ENCODE results near the gene MUL1.
A peak's percentile ranks its signal among the peaks of the same experiment; 100 is the strongest.
"Not testable (repeated sequence)": the region's sequence is repeated elsewhere in the genome, so short reads cannot be mapped to it uniquely, and the experiment has no call there.

The MUL1 gene, protein sequence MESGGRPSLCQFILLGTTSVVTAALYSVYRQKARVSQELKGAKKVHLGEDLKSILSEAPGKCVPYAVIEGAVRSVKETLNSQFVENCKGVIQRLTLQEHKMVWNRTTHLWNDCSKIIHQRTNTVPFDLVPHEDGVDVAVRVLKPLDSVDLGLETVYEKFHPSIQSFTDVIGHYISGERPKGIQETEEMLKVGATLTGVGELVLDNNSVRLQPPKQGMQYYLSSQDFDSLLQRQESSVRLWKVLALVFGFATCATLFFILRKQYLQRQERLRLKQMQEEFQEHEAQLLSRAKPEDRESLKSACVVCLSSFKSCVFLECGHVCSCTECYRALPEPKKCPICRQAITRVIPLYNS

DNA sequence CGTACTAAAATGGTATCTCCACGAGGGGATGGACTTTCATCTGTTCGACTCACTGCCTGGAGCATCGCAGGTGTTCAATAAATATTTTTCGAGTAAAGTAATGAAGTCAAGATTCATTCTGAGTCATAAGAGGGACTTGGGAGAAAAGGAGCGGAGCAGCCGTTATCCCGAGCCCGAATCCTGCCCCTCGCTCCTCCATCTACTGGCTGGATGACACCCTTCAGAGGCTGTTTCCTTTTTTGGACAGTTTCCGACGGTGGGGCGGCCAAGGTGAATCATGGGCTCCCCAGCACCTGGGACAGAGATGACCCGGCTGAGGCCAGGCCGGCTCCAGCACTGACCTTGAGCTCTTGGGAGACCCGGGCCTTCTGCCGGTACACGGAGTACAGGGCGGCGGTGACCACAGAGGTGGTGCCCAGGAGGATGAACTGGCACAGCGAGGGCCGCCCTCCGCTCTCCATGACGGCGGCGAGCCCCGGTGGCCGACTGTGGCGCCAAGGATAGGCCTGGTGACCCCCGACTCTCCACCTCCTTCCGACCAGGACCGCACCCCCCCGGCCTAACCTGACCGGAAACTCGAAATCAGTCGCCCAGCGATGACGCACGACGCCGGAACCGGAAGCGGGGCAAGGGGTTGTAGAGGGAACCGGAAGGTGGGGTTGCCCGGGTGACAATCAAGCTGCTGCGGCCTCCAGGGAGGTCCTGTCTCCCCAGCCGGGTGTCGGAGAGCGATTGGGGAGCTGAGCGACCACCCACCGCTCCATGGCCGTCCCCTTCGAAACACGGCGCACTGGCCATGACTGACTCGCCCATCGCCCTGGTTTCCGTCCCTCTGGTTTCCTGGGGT is at the start of gene MUL1:
Gene MUL1, minus strand, starts transcription at position 588 of the 847 bp plus-strand sequence. Its CDS starts 127 bp downstream, at position 461.
- peak; percentile 97 for DNase-seq

DNA sequence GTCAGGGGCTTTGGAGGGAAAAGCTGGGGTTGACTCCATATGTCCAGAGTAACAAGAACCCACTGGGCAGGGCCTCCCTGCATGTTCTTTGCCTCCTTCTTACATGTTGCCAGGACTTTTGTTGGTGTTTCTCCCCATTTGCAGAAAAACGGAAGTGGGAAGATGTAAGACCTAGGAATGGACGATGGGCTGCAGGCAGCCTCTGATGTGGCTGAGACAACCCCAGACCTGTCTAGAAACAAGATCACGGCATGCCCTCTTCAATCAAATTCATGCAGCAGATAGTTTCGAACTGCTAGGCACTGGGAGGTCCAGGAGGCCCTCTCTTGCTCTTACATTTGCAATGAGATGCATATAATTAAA is 47.8 kb upstream of the MUL1 start:
- no peak for DNase-seq

DNA sequence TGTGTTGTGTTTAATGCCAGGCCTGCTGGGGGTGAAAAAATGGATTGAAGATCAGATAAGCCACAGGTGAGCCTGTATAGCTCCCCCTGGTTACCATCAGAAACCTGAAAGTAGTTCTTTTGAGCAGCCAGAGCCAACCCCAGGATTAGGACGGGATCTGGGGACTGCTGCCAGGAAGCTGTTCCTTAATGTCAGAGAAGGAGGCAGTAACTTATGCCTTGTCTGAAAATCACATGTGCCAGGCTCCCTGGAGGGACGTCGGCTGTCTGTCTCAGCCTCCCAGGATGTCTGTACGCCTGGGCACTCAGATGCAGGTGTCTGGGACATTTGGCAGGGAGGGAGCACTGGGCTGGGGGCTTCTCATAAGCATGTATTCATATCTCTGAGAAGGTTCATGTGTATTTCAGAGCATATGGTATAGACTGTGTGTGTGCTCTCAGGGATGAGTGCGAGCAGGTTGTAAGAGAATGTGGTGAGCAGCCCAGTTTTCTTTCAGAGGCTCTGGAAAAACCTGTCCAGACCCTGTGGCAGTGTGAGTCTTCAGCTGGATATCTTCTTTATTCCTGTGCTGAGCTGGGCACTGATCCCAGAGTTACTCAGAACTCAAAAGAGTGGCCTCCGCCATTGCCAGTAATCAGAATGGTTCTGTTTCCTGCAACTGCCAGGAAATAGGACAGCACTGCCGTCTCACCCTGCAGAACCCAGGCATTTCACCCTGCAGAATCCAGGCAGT is 47.2 kb upstream of the MUL1 start:
- DNase-seq = no peak

DNA sequence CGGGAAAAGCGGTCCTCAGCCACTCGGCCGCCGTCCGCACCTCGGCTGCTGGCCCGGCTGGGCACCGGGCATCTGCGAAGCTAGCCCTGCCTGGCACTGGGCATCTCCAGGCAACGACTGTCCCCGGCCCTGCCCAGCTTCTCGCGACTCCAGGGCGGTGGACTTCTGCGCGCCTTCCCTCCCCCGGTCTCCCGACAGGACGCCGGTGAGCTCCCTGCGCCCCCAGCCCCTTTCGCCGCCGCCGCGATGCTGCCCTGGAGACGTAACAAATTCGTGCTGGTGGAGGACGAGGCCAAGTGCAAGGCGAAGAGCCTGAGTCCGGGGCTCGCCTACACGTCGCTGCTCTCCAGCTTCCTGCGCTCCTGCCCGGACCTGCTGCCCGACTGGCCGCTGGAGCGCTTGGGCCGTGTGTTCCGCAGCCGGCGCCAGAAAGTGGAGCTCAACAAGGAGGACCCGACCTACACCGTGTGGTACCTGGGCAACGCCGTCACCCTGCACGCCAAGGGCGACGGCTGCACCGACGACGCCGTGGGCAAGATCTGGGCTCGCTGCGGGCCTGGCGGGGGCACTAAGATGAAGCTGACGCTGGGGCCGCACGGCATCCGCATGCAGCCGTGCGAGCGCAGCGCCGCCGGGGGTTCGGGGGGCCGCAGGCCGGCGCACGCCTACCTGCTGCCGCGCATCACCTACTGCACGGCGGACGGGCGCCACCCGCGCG is 44.9 kb upstream of the MUL1 start:
- no peak for DNase-seq

DNA sequence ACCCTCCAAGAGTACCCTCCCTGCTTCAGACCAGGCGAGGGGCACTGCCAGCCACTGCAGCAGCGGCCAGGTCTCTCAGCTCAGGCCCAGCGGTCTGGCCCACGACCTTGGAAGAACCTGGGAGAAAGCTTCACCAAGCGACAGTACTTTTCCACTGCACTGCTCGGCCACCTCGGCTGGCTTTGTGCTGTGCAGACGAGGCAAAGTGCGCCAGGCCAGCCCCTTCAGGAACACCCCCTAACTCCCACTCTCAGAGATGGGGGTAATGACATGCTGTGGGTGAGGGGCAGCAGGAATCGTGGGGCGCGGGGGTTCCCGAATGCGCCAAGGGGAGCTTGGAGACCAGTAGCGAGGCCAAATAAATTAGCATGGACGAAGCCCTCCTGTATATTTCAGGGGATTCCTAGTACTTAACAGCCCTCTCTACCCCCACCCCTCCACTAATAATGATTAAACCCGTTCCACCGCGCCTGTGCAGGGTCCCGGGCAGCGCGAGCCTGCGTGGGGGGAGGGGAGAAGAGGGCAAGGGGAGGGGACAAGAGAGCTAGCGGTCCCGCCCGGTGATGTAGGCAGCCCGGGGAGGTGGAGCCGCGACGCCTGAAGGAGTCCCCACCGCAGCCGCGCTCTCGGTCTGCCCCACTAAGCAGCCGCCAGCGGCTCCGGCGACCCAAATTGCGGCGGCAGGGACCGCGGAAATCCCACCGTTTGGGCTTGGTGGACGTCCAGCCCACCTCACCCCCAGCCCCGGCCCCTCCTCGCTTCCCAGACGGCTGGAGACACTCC is 44.2 kb upstream of the MUL1 start, which contains the start of gene FAM43B:
Gene FAM43B, plus strand, starts transcription at position 629 of the 783 bp plus-strand sequence. CDS start 401 bp downstream, outside the sequence.
- DNase-seq = peak; percentile 91

DNA sequence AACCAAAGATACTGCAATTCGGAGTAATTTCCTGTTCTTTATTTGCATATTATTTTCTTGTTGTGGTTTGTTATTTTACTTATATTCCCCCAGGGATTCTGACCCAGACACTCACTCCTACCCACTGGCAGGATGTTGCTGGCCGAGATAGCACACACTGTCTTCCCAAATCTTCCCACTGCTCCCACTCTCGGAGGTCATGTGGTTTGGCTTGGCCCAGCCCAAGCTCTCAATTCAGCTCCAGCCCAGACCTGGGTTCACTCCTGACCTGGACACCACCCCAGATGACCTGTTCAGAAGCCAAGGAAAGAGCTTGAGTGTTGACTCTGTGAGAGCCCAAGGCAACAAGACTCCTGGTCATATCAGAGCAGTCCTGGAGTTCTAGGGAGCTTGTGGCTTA is 43.2 kb upstream of the MUL1 start:
- no peak for DNase-seq

DNA sequence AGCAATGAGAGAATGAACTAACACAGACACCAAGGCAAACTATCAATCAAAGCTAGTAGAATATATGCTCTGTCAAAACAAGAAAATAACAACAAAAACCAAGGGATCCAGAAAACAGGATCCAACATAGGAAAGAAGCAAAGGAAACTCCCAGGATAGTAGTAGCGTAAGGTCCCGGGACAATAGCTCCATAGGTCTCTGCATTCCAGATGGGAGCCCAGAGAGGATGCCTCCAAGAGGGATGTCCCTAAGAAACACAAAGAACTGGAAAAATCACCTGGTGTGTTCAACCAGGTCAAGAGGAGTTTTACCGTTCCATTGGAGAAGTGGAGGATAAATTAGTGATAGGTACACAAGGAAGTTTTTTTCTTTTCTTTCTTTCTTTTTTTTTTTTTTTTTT is 38.7 kb upstream of the MUL1 start:
- no peak for DNase-seq

DNA sequence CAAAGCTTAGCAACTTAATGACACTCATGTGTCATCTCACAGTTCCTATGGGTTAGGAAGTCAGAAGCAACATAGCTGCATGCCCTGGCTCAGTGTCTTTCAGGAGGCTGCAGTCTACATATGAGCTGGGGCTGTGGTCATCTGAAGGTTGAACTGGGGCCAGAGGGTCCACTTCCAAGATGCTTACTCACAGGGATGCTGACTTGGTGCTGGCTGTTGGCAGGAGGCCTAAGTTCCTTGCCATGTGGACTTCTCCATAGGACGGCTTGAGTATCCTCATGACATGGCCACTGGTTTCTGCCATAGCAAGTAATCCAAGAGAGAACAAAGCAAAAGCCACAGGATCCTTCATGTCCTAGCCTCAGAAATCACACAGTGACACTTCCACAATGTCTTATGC is 32.3 kb upstream of the MUL1 start:
- no peak for DNase-seq

DNA sequence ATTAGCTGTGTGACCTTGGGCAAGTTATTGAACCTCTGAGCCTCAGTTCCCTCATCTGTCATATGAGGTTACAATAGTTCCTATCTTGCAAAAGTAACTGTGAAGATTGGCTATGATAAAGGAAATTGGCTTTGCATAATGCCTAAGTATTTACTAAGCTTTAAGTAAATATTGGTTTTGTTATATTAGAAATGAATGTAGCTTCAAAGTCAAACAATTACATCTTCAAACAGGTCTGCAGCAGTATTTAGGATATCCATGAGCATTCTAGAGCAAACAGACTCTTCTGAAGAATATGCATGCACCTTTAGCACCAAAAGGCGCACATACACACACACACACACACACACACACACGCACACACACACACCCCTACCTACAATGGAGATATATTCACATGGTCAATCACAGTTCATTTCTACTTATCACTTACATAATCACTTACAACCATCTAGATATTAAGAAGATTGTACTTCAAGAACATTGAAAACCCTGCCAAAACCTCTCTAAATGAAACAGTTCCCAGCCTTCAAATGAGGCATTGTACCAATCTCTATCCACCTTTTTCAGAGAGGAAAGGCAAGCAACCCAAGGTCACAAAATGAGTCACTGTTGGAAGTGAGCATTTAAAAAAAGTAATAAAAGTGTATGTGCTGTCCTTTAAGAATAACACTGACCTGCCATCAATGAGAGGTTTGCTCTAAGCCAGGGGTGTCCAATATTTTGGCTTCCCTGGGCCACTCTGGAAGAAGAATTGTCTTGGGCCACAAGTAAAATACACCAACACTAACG is 31.0 kb upstream of the MUL1 start:
- DNase-seq = no peak

DNA sequence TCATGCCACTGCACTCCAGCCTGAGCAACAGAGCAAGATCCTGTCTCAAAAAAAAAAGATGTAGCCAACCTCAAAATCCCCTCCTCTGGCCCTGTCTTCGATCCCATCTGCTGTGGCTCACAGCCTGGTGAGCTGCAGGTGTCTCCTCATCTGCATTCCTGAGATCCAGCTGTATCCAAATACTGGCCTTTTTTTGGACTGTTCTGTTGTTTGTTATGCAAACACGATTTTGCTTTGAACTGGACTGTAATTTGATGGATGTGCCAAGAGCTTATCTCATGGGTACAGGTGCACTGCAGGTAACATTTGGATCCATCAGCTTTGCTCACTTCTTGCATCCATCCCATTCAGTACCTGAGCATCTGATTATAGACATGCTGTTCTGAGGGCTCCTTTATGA is 30.3 kb upstream of the MUL1 start:
- no peak for DNase-seq

DNA sequence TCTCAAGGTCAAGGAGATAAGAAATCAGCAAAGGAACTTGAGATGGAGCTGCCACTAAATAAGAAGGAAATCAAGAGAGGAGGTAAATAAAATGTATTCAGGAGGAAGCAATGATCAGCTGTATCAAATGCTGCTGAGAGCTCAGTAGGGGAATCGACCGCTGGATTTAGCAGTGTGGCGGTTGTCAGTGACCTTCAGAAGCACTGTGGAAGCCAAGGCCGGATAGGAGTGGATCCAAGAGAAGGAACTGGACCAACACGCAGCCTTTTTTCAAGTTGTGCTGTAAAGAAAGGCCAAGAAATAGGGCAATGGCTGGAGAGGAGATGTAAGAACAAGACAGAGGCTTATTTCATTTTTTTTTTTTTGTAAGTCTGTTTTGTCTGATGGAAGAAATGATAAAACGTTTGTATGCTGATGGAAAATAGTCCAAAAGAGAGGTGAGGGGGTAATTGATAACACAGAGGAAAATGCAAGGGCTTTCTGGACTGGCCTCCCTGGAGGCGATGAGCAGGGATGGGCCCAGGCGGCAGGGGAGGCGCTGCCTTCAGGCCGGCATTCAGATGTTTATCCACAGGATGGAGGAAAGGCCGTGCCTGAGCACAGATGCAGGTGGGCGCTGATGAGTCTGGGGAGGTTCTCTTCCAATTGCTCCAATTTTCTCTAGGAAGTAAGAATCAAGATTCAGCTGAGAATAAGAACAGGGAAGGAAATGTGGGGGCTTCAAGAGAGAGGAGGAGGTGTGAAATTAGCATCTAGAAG is 26.9 kb upstream of the MUL1 start:
- no peak for DNase-seq

DNA sequence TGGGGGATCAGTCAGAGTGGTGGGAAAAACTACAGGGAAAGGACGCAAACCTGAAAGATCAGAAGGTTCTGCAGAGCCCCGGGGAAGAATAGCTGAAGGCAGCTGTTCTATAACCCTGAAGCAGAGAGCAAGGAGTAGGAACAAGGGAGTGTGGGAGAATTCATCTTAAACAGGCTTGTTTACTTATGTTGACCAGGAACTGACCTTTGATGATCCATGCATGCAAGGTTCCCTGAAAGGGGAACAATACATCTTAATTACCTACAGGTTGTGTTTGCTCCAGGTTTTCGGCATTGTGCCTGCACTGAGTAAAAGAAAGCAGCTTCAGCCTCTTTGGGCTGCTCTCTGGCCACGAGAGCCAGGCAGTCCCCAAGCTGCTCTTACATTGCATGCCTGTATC is 25.7 kb upstream of the MUL1 start:
- DNase-seq = no peak

DNA sequence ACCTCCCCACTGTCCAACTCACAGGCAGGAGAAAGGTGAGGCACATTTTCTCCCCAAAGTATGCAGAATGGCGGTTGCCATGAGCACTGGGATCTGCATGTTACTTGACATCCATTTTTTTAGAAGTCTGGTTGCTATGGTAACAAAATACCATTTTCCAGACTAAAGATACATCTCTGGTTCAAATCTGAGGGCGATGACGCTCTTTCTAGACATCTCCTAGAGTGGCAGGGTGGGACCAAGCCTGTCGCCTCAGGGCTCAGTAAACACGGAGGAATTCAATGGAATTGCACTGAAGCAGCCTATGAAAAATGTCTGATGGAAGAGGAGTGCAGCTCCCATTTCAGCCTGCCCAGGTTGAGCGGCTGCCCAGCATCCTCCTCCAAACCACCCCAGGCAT is 22.9 kb upstream of the MUL1 start:
- DNase-seq = no peak

DNA sequence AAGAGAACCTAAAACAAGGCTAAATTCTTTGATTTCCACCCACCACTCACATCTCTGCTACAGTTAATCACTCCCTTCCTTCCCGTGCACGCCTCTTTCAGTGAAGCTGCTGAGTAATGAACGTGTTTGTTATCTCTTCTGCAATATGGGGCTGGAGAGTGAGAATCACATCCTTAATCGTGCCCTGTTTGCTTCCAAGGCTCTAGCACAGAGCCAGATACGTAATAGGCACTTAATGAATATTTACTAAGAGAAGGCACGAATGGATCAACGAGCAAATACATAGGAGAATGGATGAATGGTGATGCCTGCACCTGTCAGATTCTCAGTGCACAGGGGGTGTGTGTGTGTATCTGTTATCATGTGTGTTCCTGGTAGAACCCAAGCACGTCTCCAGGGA is 22.4 kb upstream of the MUL1 start:
- no peak for DNase-seq

DNA sequence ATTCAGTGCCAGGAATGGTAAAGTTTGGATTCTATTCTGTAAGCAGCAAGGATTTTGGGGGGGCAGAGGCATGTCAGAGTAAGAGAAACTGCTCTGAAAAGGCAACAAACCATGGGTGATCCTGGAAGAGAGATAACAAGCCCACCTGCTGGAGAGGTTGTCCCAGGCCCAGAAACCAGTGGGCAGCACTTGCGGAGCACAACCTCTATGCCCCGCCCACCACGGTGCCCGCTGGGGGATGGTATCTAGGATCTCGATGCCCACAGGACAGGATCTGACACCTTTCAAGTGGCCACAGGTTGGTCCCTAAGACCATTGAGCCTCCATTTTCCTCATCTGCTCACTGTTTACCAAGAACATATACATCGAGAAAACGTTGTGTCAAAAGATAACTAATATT is 20.3 kb upstream of the MUL1 start:
- DNase-seq = no peak

DNA sequence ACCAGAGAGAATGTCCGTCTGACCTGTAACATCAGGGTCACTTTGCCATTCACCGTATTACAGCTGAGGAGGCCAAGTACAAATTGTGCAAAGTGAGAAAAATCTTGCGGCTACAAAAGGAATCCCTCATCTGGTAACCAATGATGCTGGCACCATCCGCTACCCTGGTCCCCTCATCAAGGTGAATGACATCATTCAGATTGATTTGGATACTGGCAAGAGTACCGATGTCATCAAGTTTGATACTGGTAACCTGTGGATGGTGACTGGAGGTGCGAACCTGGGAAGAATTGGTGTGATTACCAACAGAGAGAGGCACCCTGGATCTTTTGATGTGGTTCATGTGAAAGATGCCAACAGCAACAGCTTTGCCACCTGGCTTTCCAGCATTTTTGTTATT is 18.3 kb upstream of the MUL1 start:
- DNase-seq = no peak

DNA sequence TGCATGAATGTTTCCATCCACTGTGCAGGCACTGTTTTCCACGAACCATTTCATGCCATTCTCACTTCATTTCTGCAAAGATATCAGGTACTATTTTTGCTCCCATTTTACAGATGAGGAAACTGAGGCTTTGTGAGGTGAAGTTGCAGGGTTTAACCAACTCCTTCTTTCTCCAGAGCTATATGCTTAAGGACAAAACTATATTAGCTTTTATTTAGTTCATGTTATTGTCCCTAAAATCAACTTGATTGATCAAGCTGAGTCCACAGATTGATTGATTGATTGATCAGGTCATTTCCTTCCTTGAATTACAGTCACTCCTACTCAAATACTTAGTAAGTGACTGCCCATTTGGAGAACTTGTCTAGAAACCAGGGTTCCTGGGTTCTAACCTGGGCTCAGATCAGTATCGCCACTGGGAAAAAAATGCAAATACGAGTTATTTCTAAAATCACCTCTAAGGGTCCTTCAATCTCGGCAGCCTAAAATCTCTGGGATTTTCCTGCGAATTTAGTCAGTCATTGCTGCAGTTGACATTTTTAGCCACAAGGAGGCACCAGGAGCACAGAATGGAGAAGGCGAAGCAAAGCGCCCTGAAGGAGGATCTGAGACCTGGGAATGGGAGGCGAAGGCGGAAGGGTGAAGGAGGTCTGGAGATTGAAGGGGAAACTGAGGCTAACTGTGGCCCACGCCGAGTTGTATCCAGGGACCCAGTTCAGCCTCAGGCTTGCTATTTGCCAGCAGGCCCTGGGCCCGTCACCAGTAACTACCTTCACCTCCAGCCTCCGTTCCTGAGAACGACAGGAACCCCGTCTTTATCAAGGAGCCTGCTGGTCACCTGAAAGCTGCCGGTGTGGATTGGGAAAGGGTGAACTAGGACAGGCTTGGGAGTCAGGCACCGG is 14.3 kb upstream of the MUL1 start:
- DNase-seq = peak; percentile 72

DNA sequence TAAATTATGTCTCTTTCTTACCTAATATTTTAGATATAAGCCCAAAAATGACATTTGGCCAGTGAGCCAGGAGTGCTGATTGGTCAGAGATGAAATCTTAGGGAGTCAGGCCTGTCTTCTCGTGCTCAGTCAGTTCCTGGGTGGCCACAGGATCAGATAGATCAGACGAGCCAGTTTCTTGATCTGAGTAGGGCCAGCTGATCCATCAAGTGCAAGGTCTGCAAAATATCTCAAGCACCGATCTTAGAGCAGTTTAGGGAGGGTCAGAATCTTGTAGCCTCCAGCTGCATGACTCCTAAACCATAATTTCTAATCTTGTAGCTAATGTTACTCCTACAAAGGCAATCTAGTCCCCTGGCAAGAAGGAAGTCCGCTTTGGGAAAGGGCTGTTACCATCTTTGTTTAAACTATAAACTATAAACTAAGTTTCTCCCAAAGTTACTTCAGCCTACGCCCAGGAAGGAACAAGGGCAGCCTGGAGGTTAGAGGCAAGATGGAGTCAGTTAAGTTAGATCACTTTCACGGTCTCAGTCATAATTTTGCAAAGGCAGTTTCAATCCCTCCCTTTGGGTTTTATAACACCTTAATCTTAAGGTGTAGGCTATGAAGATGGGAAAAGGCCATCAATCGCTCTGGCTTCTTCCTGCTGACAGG is 11.8 kb upstream of the MUL1 start:
- not testable (repeated sequence) for DNase-seq

Data from left hindlimb (tissue), 1 donor.